Natural killer cell (primary cell): Measurements from ENCODE around the gene SH3BP2. TPM values are rescaled to one million over a fixed set of nuclear protein-coding genes. Genes with fewer than 3 reads are reported as not detected.

Source experiments
- ATAC-seq, 3 donors: fragments of 150-1000 bp in 2 of 3; fragments of 200-7000 bp in 1 of 3; cut with Tn5 transposase; 1 replicate in 1 of 3; 2 replicates in 2 of 3; pipeline ENCODE4 v1.10.0; 2021; ENCODE audit warnings: mild to moderate bottlenecking in 2 of 3, moderate library complexity in 2 of 3
- DNase-seq, 2 donors: peaks; one replicate each; pipeline versions ENCODE4 v3.0.0 to v3.0.0-alpha.2; 2013 to 2021; ENCODE audit warnings: mixed read lengths in 1 of 2
- H3K27ac ChIP-seq: one replicate; pipeline ENCODE4 v1.5.1; 2013; ENCODE audit warnings: mild to moderate bottlenecking, low read length
- H3K27me3 ChIP-seq: one replicate; pipeline ENCODE4 v1.6.1; 2013; ENCODE audit warnings: low read length; ENCODE audit not compliant: control insufficient read depth, insufficient read depth
- H3K36me3 ChIP-seq: one replicate; pipeline ENCODE4 v1.6.1; 2013; ENCODE audit warnings: low read length; ENCODE audit not compliant: control insufficient read depth, insufficient read depth
- H3K4me1 ChIP-seq: one replicate; pipeline ENCODE4 v1.6.1; 2013; ENCODE audit warnings: low read length; ENCODE audit not compliant: control insufficient read depth, insufficient read depth
- H3K4me3 ChIP-seq: one replicate; pipeline ENCODE4 v1.5.1; 2013; ENCODE audit warnings: low read length
- H3K9me3 ChIP-seq: one replicate; pipeline ENCODE4 v1.6.1; 2013; ENCODE audit warnings: low read length; ENCODE audit not compliant: control insufficient read depth, insufficient read depth
- H3K27ac Mint-ChIP-seq, 2 donors: one replicate each; pipeline ENCODE4 v1.8.0; 2022; ENCODE audit warnings: mild to moderate bottlenecking in 2 of 2, mixed read lengths in 2 of 2, moderate library complexity in 1 of 2
- H3K27me3 Mint-ChIP-seq, 2 donors: one replicate each; pipeline ENCODE4 v1.8.0; 2022; ENCODE audit warnings: low read depth in 2 of 2, mixed read lengths in 2 of 2
- H3K36me3 Mint-ChIP-seq: one replicate; pipeline ENCODE4 v1.8.0; 2022; ENCODE audit warnings: mixed read lengths
- H3K4me1 Mint-ChIP-seq, 2 donors: one replicate each; pipeline ENCODE4 v1.8.0; 2022; ENCODE audit warnings: mixed read lengths in 2 of 2
- H3K4me3 Mint-ChIP-seq: one replicate; pipeline ENCODE4 v1.8.0; 2022; ENCODE audit warnings: mild to moderate bottlenecking, moderate library complexity, mixed read lengths
- H3K9me3 Mint-ChIP-seq, 2 donors: one replicate each; pipeline ENCODE4 v1.8.0; 2022; ENCODE audit warnings: mixed read lengths in 2 of 2
- WGBS: methylation state at CpG from one replicate; pipeline ENCODE4 v1.1.7; 2013; ENCODE audit warnings: missing lambda C conversion rate; ENCODE audit not compliant: insufficient coverage; 5-methylcytosine and 5-hydroxymethylcytosine counted together
- intact Hi-C: fragments of 100-400 bp; cut with micrococcal nuclease; formaldehyde crosslinking; loops from one replicate; pipeline ENCODE4 v1.14.2; 2022
- total RNA-seq, 4 donors: library from RNA; stranded (reverse); fragments of 120-200 nt in 1 of 4; gene quantifications; one replicate each; pipeline versions ENCODE4 v1.2.3 to v1.2.4, GENCODE V29; 2013 to 2022
- TF ChIP-seq, protein P1 (sequence below): fragments of 200-600 bp; IDR thresholded peaks from one replicate; pipeline ENCODE4 v1.8.0; 2022; ENCODE audit warnings: antibody characterized with exemption

SH3BP2 gene
- total RNA-seq, 3 donors from 2014 or later (not counting 1 experiment from before 2014, with no cell fraction given), result 213 to 283 (median 221) TPM

DNA sequence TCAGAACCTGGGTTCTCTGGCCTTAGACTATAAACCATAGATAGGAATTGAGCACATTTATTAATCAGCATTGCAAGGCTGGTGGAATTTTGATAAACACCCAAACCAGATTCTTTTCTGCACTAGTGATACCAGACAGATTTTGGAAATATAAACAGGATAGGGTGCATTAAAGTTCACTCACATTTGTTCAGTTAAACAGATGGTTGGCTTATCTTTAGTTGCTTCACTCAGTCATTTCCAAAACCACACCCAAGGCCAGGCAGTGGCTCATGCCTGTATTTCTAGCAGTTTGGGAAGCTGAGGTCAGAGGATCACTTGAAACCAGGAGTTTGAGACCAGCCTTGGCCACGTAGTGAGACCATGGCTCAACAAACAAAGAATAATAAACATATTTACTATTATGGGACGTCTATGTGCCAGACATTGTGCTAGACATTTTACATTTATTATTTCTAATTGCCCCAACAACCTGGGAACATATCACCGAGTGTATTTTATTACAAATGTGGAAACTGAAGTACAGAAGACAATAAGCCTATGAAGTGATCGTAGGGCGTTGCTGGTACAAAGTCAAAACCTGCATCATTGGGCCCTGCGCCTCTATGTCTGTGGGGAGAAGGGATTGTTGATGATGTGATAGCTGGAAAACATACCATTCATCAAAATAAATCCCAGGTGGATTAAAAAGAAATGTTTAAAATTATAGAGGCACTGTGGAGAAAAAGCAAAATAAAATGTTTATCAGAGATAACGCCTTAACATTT lies 65.7 kb downstream of the SH3BP2 start:
- Histone ChIP-seq H3K4me3 (no peak overlapping the region), H3K4me1 (peaks cover 58% of the 10 kb centered on the region), H3K9me3 (no peaks in the 10 kb centered on the region), H3K36me3 (peaks cover 18% of the 10 kb centered on the region), H3K27me3 (no peaks in the 10 kb centered on the region), H3K27ac (no peak overlapping the region)
- DNase-seq (no peak), ATAC-seq (no peak)
- Mint-ChIP-seq H3K4me3 (no peak overlapping the region), H3K27me3 (no peaks in the 10 kb centered on the region), H3K9me3 (no peaks in the 10 kb centered on the region), H3K27ac (peak overlapping the region; percentile 72 to 88), H3K36me3 (peaks cover 10% of the 10 kb centered on the region), H3K4me1 (peaks cover 84 to 88% of the 10 kb centered on the region in 2 donors)
- TF ChIP-seq, protein P1, sequence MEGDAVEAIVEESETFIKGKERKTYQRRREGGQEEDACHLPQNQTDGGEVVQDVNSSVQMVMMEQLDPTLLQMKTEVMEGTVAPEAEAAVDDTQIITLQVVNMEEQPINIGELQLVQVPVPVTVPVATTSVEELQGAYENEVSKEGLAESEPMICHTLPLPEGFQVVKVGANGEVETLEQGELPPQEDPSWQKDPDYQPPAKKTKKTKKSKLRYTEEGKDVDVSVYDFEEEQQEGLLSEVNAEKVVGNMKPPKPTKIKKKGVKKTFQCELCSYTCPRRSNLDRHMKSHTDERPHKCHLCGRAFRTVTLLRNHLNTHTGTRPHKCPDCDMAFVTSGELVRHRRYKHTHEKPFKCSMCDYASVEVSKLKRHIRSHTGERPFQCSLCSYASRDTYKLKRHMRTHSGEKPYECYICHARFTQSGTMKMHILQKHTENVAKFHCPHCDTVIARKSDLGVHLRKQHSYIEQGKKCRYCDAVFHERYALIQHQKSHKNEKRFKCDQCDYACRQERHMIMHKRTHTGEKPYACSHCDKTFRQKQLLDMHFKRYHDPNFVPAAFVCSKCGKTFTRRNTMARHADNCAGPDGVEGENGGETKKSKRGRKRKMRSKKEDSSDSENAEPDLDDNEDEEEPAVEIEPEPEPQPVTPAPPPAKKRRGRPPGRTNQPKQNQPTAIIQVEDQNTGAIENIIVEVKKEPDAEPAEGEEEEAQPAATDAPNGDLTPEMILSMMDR, result no peak
- intact Hi-C loops, result no loop called here
- 93% methylated on average over 7 of the region's 7 CpGs for WGBS

DNA sequence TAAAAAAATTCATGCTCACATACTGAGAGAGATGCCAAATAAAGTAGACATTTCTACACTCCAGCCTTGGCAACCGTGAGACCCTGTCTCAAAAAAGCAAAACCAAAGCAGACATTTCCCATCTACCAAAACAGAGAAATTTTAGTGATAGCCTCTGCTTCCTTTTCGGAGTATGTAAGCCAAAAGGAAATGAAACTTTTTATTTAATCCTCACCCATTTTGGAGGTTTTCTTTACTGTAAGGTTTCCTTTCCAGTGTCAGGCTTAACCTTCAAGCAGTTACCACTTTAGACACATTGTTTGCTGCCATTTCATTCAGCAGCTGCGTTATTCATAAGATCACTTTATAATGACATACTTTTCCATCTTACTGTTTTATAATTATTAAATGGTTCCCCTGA lies 66.6 kb downstream of the SH3BP2 start:
- Mint-ChIP-seq H3K4me1 (peaks cover 80 to 83% of the 10 kb centered on the region in 2 donors), H3K9me3 (no peaks in the 10 kb centered on the region), H3K36me3 (peaks cover 6% of the 10 kb centered on the region), H3K27ac (peak overlapping the region; percentile 72 to 88), H3K27me3 (no peaks in the 10 kb centered on the region), H3K4me3 (peak overlapping the region; percentile 65)
- TF ChIP-seq, protein P1, result no peak
- H3K9me3 ChIP-seq, result no peaks in the 10 kb centered on the region
- intact Hi-C loops, result no loop called here
- peaks cover 12% of the 10 kb centered on the region for H3K36me3 ChIP-seq
- H3K4me1 ChIP-seq, result peaks cover 53% of the 10 kb centered on the region
- ATAC-seq (no peak), DNase-seq (no peak)
- H3K27me3 ChIP-seq, result no peaks in the 10 kb centered on the region
- H3K27ac ChIP-seq, result no peak overlapping the region
- WGBS, result 40% methylated on average over 3 of the region's 3 CpGs
- no peak overlapping the region for H3K4me3 ChIP-seq

DNA sequence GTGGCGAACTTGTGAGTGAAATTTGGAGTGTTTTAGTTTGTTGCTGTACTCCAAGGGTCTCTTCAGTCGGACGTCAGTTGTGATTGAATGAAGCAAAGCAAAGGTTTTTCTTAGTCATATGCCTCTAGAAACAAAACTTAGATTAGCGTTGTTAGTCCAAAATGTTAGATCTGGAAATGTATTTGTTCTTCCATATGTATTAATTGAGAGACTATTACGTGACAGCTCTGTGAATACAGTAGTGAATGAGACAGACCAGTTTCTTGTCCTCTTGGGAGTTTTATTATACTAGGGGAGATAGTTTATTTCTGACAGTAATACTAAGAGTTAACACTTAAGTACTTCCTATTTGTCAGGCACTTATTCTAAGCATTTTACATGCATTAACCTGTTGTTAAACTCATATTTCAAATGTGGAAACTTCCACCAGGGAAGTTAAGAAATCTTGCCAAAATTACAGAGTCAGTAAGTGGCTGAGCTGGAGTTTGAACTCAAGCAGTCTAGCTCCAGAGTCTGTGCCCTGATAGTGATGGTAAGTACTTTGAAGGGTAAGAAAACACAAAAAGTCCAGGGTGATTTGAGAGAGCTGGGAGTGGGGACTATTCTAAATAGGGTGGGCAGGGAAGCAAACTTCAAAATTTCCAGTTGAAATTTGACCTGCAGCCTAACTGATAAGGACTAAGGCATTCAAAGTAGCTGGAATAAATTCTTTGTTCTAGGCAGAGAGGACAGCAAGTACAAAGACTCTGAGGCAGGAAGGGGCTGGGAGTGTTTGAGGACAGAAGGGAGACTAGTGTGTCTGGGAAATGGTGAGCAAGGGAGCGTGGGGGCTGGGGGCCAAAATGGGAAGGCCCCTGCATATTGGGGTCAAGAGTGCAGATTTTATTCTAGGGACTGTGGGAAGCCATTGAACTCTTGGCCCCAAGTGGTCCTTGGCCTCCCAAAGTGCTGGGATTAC lies 67.8 kb downstream of the SH3BP2 start:
- H3K4me3 ChIP-seq, result no peak overlapping the region
- no peaks in the 10 kb centered on the region for H3K9me3 ChIP-seq
- H3K36me3 Mint-ChIP-seq, result no peaks in the 10 kb centered on the region
- TF ChIP-seq, protein P1, result no peak
- H3K4me1 ChIP-seq, result peaks cover 48% of the 10 kb centered on the region
- 96% methylated on average over 6 of the region's 6 CpGs for WGBS
- peaks cover 3% of the 10 kb centered on the region for H3K36me3 ChIP-seq
- H3K27ac ChIP-seq, result no peak overlapping the region
- ATAC-seq (no peak), DNase-seq (no peak)
- no peaks in the 10 kb centered on the region for H3K27me3 Mint-ChIP-seq
- peak overlapping the region; percentile 65 for H3K4me3 Mint-ChIP-seq
- intact Hi-C loops, result no loop called here
- H3K4me1 Mint-ChIP-seq, result peaks cover 80 to 83% of the 10 kb centered on the region in 2 donors
- peak overlapping the region; percentile 72 to 88 for H3K27ac Mint-ChIP-seq
- no peaks in the 10 kb centered on the region for H3K9me3 Mint-ChIP-seq
- no peaks in the 10 kb centered on the region for H3K27me3 ChIP-seq
